Activated CD4-positive, alpha-beta T cell treated with anti-CD3 and anti-CD28 coated beads, Interleukin-2, amount 10 ng/mL, durations not matched to agents 7 days and 5 days (primary cell): ENCODE measurements around the gene TSC22D1. TPM values are rescaled to one million over a fixed set of nuclear protein-coding genes. Genes with fewer than 3 reads are reported as not detected.
"Not testable (repeated sequence)": the region's sequence is repeated elsewhere in the genome, so short reads cannot be mapped to it uniquely, and the experiment has no call there.

ENCODE experiments used
- CTCF ChIA-PET: fragments of 350-600 bp; sonication (Branson Sonifier 250); formaldehyde crosslinking; loops from one replicate; lab custom pipeline; 2021; ENCODE audit warnings: antibody characterized with exemption; lab: Charles Lee
- POLR2A ChIA-PET: fragments of 350-600 bp; sonication (Branson Sonifier 250); formaldehyde crosslinking; loops from one replicate; lab custom pipeline; 2021; ENCODE audit warnings: antibody characterized with exemption; lab: Charles Lee
- DNase-seq: peaks from one replicate; pipeline ENCODE4 v3.0.0-alpha.2; 2020
- H3K27ac Mint-ChIP-seq: one replicate; pipeline ENCODE4 v1.8.0; 2021; ENCODE audit warnings: mild to moderate bottlenecking, moderate library complexity, mixed read lengths
- H3K27me3 Mint-ChIP-seq: one replicate; pipeline ENCODE4 v1.8.0; 2021; ENCODE audit warnings: mixed read lengths
- H3K36me3 Mint-ChIP-seq: one replicate; pipeline ENCODE4 v1.8.0; 2021; ENCODE audit warnings: low read depth, mixed read lengths
- H3K4me1 Mint-ChIP-seq: one replicate; pipeline ENCODE4 v1.8.0; 2021; ENCODE audit warnings: mixed read lengths
- H3K4me3 Mint-ChIP-seq: one replicate; pipeline ENCODE4 v1.8.0; 2021; ENCODE audit warnings: mild to moderate bottlenecking, moderate library complexity, mixed read lengths
- H3K9me3 Mint-ChIP-seq: one replicate; pipeline ENCODE4 v1.8.0; 2021; ENCODE audit warnings: mixed read lengths
- total RNA-seq, 2 experiments: library from RNA; stranded (reverse); gene quantifications; one replicate each; pipeline ENCODE4 v1.2.3, GENCODE V29; 2021

The TSC22D1 gene
- total RNA-seq, 2 experiments from 2014 or later, result 13.3 to 13.6 TPM

DNA sequence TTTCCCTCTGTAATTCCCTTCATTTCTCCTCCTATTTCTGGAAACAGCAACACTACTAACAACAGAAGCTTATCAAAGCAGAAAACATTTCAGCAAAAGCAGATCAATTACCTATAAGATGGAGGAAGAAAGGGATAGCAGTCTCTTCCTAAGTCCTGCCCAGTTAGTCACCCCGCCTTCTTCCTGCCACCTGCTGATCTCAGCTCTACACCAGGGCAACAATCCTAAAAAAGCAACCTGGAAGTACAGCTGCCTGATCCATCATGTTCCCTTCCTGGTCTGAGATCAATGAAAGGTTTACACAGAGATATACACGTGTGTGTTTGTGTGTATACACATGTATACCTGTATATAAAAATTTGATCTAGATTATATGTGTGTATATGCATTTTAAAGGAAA, 59.4 kb downstream of the TSC22D1 start:
- CTCF ChIA-PET, result interaction anchor here (0.7 kb wide), 1 partner anchor 515 kb away, joined by 3 read pairs; no protein-coding TSS in a partner anchor
- no peak overlapping the region for H3K4me3 Mint-ChIP-seq
- DNase-seq, result no peak
- H3K27me3 Mint-ChIP-seq, result no peaks in the 10 kb centered on the region
- no peaks in the 10 kb centered on the region for H3K9me3 Mint-ChIP-seq
- peaks cover 2% of the 10 kb centered on the region for H3K36me3 Mint-ChIP-seq
- H3K4me1 Mint-ChIP-seq, result peaks cover 6% of the 10 kb centered on the region
- H3K27ac Mint-ChIP-seq, result no peak overlapping the region
- POLR2A ChIA-PET, result interaction anchor here (0.6 kb wide), 1 partner anchor 33 kb away, joined by 3 read pairs; no protein-coding TSS in a partner anchor

DNA sequence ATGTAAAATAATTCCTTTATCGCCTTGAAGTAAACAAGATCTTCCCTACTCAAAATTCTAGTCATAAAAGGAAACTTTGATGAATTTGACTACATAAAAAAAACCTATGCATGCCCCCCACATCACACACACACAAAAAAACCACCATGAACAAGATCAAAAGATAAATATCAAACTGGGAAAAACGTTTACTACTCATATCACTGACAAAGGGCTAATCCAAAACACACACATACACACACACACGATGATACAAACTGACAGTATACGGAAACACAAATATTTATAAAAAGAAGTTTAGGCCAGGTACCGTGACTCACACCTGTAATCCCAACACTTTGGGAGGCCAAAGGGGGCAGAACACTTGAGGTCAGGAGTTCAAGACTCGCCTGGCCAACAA, 61.9 kb downstream of the TSC22D1 start:
- DNase-seq, result no peak
- Mint-ChIP-seq H3K4me1 (peaks cover 6% of the 10 kb centered on the region), H3K27ac (no peak overlapping the region), H3K27me3 (no peaks in the 10 kb centered on the region), H3K9me3 (no peaks in the 10 kb centered on the region), H3K36me3 (peaks cover 2% of the 10 kb centered on the region), H3K4me3 (no peak overlapping the region)
- POLR2A ChIA-PET, result no interaction called here
- CTCF ChIA-PET, result no interaction called here

DNA sequence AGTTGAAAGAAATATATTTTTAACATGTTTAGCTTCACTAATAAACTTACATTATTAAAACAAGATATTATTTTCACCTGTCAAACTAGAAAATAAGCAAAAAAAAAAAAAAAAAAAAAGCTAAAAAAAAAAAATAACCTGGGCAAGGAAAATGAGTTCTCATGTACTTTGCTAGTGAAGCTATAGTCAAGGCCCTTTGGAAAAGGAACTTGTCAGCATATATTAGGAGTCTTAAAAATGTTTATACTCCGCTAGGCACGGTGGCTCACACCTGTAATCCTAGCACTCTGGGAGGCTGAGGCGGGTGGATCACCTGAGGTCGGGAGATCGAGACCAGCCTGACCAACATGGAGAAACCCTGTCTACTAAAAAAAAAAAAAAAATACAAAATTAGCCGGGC, 66.3 kb downstream of the TSC22D1 start:
- H3K36me3 Mint-ChIP-seq, H3K4me3 Mint-ChIP-seq, DNase-seq, POLR2A ChIA-PET, H3K27me3 Mint-ChIP-seq, H3K4me1 Mint-ChIP-seq, H3K9me3 Mint-ChIP-seq, H3K27ac Mint-ChIP-seq: not testable (repeated sequence)
- CTCF ChIA-PET, result interaction anchor here (0.6 kb wide), 1 partner anchor 31 kb away, joined by 3 read pairs; no protein-coding TSS in a partner anchor

DNA sequence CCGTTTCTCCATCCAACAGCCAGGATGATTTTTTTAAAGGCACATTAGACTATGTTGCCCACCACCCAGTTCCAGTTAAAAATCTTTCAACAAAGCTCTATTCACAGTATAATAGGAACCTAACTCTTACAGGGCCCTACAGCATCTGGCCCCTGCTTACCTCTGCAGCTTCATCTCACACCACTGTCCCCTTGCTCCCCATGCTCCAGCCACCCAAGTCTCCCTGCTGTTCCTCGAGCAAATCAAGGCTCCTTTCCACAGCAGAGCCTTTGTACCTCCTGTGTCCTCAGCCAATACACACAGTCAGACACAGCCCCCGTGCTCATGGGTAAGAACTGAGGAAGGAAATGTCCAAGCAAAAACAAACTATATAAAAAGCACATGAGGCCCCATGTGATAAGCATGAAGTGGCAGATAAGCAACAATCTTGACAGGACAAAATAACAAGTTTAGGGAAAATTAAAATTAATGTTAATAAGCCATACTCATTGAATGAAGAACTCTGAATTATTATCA, 67.5 kb downstream of the TSC22D1 start:
- H3K9me3 Mint-ChIP-seq, result no peaks in the 10 kb centered on the region
- H3K27ac Mint-ChIP-seq, result no peak overlapping the region
- no peaks in the 10 kb centered on the region for H3K27me3 Mint-ChIP-seq
- POLR2A ChIA-PET, result no interaction called here
- CTCF ChIA-PET, result interaction anchor here (0.6 kb wide), 1 partner anchor 737 kb away, joined by 4 read pairs; no protein-coding TSS in a partner anchor
- no peak overlapping the region for H3K4me3 Mint-ChIP-seq
- no peak for DNase-seq
- H3K36me3 Mint-ChIP-seq, result peaks cover 2% of the 10 kb centered on the region
- no peaks in the 10 kb centered on the region for H3K4me1 Mint-ChIP-seq

DNA sequence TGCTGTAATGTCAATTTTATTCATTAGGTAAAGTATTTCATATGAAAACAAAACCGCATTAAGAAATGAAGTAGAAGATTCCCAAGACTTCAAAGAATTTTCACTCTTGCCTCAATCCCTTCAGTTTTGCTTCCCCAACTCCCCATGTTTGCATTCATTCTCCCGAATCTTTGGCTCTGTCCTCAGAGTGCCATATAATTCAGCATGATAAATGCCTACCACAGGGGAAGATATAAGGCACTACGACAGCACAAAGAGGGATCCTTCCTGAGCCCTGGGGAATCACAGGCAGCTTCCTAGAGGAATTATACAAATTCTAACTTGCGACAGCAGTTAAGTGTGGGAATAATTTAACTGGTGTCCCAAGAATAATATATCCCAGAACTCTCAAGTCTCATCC, 68.5 kb downstream of the TSC22D1 start:
- no peaks in the 10 kb centered on the region for H3K27me3 Mint-ChIP-seq
- no peak overlapping the region for H3K4me3 Mint-ChIP-seq
- H3K36me3 Mint-ChIP-seq, result no peaks in the 10 kb centered on the region
- H3K27ac Mint-ChIP-seq, result no peak overlapping the region
- H3K4me1 Mint-ChIP-seq, result no peaks in the 10 kb centered on the region
- no peaks in the 10 kb centered on the region for H3K9me3 Mint-ChIP-seq
- ChIA-PET POLR2A (interaction anchor here (0.5 kb wide), 1 partner anchor 11 kb away, joined by 3 read pairs; no protein-coding TSS in a partner anchor), CTCF (interaction anchor here (0.5 kb wide), 1 partner anchor 484 kb away, joined by 3 read pairs; no protein-coding TSS in a partner anchor)
- no peak for DNase-seq

DNA sequence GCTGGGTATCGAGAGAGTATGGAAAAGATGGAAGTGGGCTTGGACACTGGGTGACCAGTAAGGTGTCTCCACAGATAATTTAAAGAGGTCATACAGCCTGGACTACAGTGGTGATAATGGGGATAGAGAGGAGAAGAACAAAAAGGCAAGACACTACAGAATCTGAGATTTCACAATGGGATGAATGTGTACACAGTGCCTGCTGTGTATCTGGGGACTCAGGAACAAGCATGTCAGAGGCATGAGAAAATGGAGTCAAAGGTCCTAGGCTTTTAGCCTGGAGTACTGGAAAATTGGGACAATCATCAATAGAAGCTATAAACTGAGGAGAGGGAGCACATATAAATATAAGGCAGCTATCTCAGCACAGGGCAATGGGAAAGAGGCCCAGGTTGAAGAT, 69.4 kb downstream of the TSC22D1 start:
- H3K27ac Mint-ChIP-seq, result no peak overlapping the region
- CTCF ChIA-PET, result no interaction called here
- H3K36me3 Mint-ChIP-seq, result no peaks in the 10 kb centered on the region
- no peaks in the 10 kb centered on the region for H3K9me3 Mint-ChIP-seq
- no peak for DNase-seq
- H3K27me3 Mint-ChIP-seq, result no peaks in the 10 kb centered on the region
- H3K4me1 Mint-ChIP-seq, result no peaks in the 10 kb centered on the region
- POLR2A ChIA-PET, result no interaction called here
- no peak overlapping the region for H3K4me3 Mint-ChIP-seq

DNA sequence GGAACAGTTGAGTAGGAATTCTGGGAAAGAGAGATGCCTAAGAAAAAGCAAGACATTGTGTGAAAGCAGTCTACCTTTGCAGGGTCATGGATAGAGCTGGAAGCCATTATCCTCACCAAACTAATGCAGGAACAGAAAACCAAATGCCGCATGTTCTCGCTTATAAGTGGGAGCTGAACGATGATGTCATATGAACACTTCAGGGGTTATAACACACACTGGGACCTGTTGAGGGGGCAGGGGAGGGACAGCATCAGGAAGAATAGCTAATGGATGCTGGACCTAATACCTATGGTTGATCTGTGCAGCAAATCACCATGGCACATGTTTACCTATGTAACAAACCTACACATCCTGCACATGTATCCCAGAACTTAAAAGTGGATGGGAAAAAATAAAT, 69.9 kb downstream of the TSC22D1 start:
- CTCF ChIA-PET, result no interaction called here
- Mint-ChIP-seq H3K27me3 (no peaks in the 10 kb centered on the region), H3K9me3 (no peaks in the 10 kb centered on the region), H3K4me1 (no peaks in the 10 kb centered on the region), H3K4me3 (no peak overlapping the region), H3K36me3 (no peaks in the 10 kb centered on the region), H3K27ac (no peak overlapping the region)
- POLR2A ChIA-PET, result no interaction called here
- DNase-seq, result no peak

DNA sequence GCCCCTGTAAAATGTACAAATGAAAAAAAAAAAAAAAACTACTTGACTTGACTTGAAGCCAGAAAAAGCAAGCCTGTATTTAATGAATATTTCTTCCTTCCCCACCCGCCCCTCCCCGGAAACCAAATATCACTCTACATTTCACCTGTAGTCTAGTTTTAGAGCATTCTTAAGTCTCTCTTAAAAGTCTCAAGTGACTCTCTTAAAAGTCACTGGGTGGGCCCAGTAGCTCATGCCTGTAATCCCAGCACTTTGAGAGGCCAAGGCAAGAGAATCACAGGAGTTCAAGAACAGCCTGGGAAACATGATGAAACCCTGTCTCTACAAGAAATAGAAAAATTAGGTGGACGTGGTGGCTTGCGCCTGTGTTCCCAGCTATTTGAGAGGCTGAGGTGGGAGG, 72.0 kb downstream of the TSC22D1 start:
- CTCF ChIA-PET, result interaction anchor here (0.6 kb wide), 1 partner anchor 37 kb away, joined by 3 read pairs; no protein-coding TSS in a partner anchor
- Mint-ChIP-seq H3K27me3 (no peaks in the 10 kb centered on the region), H3K36me3 (no peaks in the 10 kb centered on the region), H3K4me3 (no peak overlapping the region), H3K4me1 (no peaks in the 10 kb centered on the region), H3K9me3 (no peaks in the 10 kb centered on the region), H3K27ac (no peak overlapping the region)
- POLR2A ChIA-PET, result no interaction called here
- no peak for DNase-seq

DNA sequence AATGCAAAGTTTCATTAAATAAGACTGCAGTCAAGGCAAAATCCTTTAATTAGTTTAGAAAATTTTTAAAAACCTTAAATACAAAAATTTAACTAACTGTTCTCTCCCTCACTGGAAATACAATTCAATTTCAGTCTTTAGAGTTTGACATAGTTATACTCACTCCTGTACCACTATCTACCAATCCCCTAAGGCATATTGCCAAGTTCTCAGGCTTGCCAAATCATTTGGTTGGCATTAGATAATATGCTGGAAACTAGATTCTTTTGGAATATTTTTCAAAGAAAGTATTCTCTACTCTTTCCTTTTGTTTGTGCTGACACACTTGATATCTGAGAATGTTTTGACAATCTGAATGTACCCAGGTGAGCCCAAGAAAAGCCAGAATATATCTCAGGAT, 77.2 kb downstream of the TSC22D1 start:
- H3K4me1 Mint-ChIP-seq, result no peaks in the 10 kb centered on the region
- H3K4me3 Mint-ChIP-seq, result no peak overlapping the region
- ChIA-PET CTCF (no interaction called here), POLR2A (no interaction called here)
- H3K9me3 Mint-ChIP-seq, result peaks cover 6% of the 10 kb centered on the region
- no peak for DNase-seq
- H3K36me3 Mint-ChIP-seq, result peaks cover 5% of the 10 kb centered on the region
- H3K27ac Mint-ChIP-seq, result no peak overlapping the region
- no peaks in the 10 kb centered on the region for H3K27me3 Mint-ChIP-seq

DNA sequence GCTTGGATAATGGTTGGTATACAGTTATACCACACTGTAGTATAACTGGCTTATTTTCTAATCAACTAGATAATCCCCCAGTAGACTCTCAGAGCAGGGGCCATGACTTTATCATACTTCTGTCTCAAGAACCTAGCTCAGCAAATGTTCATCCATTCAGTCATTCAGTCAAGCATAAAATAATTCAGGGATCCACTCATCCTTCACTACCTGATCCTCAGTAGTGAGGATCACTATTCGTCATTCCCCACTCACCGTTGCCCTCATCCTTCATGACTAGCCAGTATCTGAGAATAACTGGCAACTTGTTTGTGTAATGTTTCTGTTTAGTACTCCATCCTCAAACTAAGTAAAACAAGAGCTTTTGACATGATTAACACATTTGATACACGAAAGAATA, 77.6 kb downstream of the TSC22D1 start:
- H3K4me1 Mint-ChIP-seq, result no peaks in the 10 kb centered on the region
- peaks cover 6% of the 10 kb centered on the region for H3K9me3 Mint-ChIP-seq
- H3K27ac Mint-ChIP-seq, result no peak overlapping the region
- DNase-seq, result no peak
- no peaks in the 10 kb centered on the region for H3K27me3 Mint-ChIP-seq
- ChIA-PET CTCF (no interaction called here), POLR2A (no interaction called here)
- H3K36me3 Mint-ChIP-seq, result peaks cover 5% of the 10 kb centered on the region
- no peak overlapping the region for H3K4me3 Mint-ChIP-seq

DNA sequence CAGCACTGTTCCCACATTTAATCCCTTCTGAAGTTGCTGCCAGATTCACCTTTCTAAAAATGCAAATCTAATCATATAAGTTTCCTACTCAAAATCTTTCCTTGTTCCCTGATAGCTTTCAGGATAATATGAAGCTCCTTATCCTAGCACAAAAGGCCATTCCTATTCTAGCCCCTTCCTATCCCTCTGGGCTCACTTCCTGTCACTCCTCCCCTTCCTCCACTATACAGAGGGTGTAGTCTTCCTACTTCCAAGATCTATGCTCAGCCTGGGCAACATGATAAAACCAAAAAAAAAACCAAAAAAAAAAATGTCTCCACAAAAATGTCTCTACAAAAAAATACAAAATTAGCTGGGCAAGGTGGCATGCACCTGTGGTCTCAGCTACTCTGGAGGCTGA, 78.3 kb downstream of the TSC22D1 start:
- Mint-ChIP-seq H3K9me3 (peaks cover 6% of the 10 kb centered on the region), H3K27ac (no peak overlapping the region), H3K4me1 (no peaks in the 10 kb centered on the region), H3K4me3 (no peak overlapping the region), H3K27me3 (no peaks in the 10 kb centered on the region), H3K36me3 (peaks cover 5% of the 10 kb centered on the region)
- POLR2A ChIA-PET, result no interaction called here
- CTCF ChIA-PET, result no interaction called here
- DNase-seq, result no peak

DNA sequence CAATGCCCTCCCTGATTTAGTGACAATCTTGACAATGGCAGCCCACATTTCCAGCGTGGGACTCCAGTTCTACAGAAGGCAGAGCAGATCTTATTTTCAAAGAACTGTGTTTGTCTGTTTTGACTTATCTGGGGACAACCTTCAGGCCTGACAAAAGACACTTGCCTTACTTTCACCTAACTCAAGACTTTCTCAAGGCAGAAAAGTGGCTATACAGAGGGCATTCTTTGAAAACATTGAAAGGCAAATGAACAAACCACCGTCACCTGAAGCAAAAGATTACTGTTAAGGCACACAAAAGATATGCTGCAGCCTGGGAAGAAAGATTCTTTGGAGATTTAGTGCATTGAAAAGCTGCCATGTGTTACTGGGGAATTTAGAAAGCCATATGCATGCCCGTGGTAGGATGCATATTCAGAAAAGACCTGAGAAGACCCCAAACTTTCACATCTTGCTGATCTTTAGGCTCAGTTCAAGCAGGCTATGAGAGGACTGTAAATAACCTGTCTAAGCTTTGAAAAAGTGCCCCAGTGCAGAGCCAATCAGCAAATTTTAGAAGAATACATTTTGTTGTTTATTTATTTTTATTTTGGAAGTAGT, 82.8 kb downstream of the TSC22D1 start:
- H3K4me1 Mint-ChIP-seq, result no peaks in the 10 kb centered on the region
- no peak overlapping the region for H3K27ac Mint-ChIP-seq
- ChIA-PET CTCF (no interaction called here), POLR2A (no interaction called here)
- peaks cover 7% of the 10 kb centered on the region for H3K36me3 Mint-ChIP-seq
- DNase-seq, result no peak
- no peak overlapping the region for H3K4me3 Mint-ChIP-seq
- peaks cover 6% of the 10 kb centered on the region for H3K9me3 Mint-ChIP-seq
- no peaks in the 10 kb centered on the region for H3K27me3 Mint-ChIP-seq

DNA sequence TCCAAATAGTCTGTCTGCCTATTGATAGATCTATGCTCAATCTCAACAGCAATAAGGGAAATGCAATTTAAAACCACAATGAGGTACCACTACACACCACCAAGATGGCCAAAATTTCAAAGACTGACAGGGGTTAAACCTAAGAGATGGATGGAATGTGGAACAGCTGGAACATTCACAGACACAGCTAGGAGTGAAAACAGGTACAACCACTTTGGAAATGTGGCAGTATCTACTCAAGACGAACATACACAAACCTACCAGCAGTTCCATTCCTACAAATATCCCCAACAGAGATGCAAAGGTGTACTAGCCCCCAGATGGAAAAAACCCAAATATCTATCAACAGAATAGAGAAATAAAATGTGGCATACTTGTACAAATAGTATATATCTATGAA, 86.4 kb downstream of the TSC22D1 start:
- peaks cover 4% of the 10 kb centered on the region for H3K4me1 Mint-ChIP-seq
- DNase-seq, result no peak
- H3K9me3 Mint-ChIP-seq, result peaks cover 3% of the 10 kb centered on the region
- H3K4me3 Mint-ChIP-seq, result no peak overlapping the region
- H3K27ac Mint-ChIP-seq, result no peak overlapping the region
- ChIA-PET CTCF (no interaction called here), POLR2A (no interaction called here)
- no peaks in the 10 kb centered on the region for H3K27me3 Mint-ChIP-seq
- peaks cover 5% of the 10 kb centered on the region for H3K36me3 Mint-ChIP-seq
